ENCODE results near the gene GGT5. TPM values are rescaled to one million over a fixed set of nuclear protein-coding genes. Genes with fewer than 3 reads are reported as not detected.
A peak's percentile ranks its signal among the peaks of the same experiment; 100 is the strongest.

GGT5 gene
- total and polyA plus RNA-seq, 2 of the 13 experiments (the other 11 are each of a cell fraction or from before 2014, with no cell fraction given): 0.69 to 3.1 TPM

DNA sequence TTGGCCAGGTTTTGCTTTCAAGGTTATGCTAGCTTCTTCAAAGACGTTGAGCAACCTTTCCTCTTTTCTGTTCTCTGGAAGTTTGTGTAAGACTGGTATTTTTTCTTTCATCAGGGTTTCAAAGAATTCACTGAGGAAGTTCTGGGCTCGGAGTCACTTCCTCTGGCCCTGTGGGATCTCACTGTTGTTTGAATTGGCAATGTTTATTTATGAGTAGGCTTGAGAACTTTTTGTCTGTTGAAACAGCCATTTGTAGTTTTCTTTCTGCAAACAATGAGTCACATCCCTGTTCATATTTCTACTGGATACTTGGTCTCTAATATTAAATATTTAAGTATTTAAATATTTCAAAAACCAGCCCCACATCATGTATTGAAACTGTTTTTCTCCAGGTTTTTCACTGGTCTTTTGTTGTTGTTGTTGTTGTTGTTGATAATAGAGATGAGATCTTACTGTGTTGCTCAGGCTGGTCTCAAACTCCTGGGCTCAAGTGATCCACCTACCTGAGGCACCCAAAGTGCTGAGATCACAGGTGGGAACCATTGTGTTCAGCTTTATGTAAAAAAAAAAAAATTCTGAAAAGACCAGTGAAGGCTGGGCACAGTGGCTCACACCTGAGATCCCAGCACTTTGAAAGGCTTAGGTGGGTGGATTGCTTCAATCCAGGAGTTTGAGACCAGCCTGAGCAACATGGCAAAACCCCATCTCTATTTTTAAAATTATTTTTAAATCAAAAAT, 36.7 kb downstream of the GGT5 start (continued):
- TF ChIP-seq, protein P1, sequence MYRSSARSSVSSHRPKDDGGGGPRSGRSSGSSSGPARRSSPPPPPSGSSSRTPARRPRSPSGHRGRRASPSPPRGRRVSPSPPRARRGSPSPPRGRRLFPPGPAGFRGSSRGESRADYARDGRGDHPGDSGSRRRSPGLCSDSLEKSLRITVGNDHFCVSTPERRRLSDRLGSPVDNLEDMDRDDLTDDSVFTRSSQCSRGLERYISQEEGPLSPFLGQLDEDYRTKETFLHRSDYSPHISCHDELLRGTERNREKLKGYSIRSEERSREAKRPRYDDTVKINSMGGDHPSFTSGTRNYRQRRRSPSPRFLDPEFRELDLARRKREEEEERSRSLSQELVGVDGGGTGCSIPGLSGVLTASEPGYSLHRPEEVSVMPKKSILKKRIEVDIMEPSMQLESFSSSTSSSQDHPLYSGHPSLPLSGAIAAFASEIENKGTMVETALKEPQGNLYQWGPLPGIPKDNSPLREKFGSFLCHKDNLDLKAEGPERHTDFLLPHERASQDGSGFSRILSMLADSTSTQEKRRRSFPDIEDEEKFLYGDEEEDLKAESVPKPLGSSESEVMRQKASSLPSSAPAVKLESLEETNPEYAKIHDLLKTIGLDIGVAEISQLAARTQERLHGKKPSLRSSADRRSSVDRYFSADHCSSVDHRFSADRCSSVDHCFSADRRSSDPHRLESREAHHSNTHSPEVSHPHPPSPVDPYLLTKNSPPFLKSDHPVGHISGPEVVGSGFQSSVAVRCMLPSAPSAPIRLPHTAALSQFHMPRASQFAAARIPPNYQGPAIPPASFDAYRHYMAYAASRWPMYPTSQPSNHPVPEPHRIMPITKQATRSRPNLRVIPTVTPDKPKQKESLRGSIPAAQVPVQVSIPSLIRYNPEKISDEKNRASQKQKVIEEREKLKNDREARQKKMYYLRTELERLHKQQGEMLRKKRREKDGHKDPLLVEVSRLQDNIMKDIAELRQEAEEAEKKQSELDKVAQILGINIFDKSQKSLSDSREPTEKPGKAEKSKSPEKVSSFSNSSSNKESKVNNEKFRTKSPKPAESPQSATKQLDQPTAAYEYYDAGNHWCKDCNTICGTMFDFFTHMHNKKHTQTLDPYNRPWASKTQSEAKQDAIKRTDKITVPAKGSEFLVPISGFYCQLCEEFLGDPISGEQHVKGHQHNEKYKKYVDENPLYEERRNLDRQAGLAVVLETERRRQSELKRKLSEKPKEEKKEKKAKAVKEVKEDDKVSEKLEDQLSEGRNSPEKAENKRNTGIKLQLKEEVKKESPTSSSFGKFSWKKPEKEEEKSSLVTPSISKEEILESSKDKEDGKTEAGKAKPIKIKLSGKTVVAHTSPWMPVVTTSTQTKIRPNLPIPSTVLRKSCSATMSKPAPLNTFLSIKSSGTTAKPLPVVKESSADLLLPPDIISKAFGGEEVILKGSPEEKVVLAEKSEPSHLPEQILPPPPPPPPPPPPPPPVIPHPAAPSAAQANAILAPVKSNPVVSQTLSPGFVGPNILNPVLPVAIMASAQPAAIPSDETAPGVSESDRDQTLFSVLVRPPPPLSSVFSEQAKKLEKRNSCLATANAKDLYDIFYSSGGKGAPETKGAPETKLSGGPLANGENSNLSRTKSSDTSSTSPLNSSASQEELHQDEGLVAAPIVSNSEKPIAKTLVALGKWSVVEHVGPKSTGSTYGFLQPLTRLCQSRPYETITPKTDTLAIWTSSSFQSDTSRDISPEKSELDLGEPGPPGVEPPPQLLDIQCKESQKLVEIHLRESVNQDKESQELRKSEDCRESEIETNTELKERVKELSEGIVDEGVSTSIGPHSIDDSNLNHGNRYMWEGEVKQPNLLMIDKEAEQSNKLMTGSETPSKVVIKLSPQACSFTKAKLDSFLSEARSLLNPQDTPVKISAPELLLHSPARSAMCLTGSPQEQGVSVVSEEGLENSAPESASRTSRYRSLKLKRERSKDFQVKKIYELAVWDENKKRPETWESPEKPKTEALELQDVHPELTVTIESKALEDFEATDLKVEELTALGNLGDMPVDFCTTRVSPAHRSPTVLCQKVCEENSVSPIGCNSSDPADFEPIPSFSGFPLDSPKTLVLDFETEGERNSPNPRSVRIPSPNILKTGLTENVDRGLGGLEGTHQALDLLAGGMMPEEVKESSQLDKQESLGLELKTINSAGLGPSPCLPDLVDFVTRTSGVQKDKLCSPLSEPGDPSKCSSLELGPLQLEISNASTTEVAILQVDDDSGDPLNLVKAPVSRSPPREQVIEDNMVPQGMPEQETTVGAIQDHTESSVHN (CRISPR knock-in tag; IDR thresholded peaks at IDR 0.05): no peak
- TF ChIP-seq FOXO1 (CRISPR knock-in tag; IDR thresholded peaks at IDR 0.05): peak; percentile 18; the same call in 1 of the 2 replicates
- TF ChIP-seq, protein P2, sequence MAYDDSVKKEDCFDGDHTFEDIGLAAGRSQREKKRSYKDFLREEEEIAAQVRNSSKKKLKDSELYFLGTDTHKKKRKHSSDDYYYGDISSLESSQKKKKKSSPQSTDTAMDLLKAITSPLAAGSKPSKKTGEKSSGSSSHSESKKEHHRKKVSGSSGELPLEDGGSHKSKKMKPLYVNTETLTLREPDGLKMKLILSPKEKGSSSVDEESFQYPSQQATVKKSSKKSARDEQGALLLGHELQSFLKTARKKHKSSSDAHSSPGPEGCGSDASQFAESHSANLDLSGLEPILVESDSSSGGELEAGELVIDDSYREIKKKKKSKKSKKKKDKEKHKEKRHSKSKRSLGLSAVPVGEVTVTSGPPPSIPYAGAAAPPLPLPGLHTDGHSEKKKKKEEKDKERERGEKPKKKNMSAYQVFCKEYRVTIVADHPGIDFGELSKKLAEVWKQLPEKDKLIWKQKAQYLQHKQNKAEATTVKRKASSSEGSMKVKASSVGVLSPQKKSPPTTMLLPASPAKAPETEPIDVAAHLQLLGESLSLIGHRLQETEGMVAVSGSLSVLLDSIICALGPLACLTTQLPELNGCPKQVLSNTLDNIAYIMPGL (CRISPR knock-in tag; IDR thresholded peaks at IDR 0.05; ENCODE audit: borderline replicate concordance in 1 of 2, low read depth in 1 of 2): no peak
- no peak for TF ChIP-seq IKZF4 (CRISPR knock-in tag; IDR thresholded peaks at IDR 0.05; ENCODE audit: borderline replicate concordance, low read depth, not compliant biosample characterization)
- TF ChIP-seq DPF2 (CRISPR knock-in tag; IDR thresholded peaks at IDR 0.05; ENCODE audit: borderline replicate concordance, low read depth): peak; percentile 79
- TF ChIP-seq GATAD1 (CRISPR knock-in tag; IDR thresholded peaks at IDR 0.05): 0 out of 2 replicates have a peak, but pooled peaks have one; percentile 9
- no peak for TF ChIP-seq MAFG (CRISPR knock-in tag; IDR thresholded peaks at IDR 0.05)
- peak; percentile 49 for TF ChIP-seq KDM6A (CRISPR knock-in tag; IDR thresholded peaks at IDR 0.05; ENCODE audit: low read depth)
- TF ChIP-seq FLYWCH1 (CRISPR knock-in tag; IDR thresholded peaks at IDR 0.05): no peak
- TF ChIP-seq ZNF20 (CRISPR knock-in tag; IDR thresholded peaks at IDR 0.05): no peak
- TF ChIP-seq, protein P3, sequence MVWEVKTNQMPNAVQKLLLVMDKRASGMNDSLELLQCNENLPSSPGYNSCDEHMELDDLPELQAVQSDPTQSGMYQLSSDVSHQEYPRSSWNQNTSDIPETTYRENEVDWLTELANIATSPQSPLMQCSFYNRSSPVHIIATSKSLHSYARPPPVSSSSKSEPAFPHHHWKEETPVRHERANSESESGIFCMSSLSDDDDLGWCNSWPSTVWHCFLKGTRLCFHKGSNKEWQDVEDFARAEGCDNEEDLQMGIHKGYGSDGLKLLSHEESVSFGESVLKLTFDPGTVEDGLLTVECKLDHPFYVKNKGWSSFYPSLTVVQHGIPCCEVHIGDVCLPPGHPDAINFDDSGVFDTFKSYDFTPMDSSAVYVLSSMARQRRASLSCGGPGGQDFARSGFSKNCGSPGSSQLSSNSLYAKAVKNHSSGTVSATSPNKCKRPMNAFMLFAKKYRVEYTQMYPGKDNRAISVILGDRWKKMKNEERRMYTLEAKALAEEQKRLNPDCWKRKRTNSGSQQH (CRISPR knock-in tag; IDR thresholded peaks at IDR 0.05; ENCODE audit: low read depth): no peak
- TF ChIP-seq ZNF30 (CRISPR knock-in tag; IDR thresholded peaks at IDR 0.05): no peak
- 0 out of 2 replicates have a peak, but pooled peaks have one; percentile 21 for TF ChIP-seq MED13 (CRISPR knock-in tag; IDR thresholded peaks at IDR 0.05)
- TF ChIP-seq KAT7 (CRISPR knock-in tag; IDR thresholded peaks at IDR 0.05; ENCODE audit: borderline replicate concordance): no peak
- no peak for TF ChIP-seq ZNF468 (CRISPR knock-in tag; IDR thresholded peaks at IDR 0.05)

Data from HepG2 (cell line).